ENCODE measurements around the gene CAMP. TPM values are rescaled to one million over a fixed set of nuclear protein-coding genes. Genes with fewer than 3 reads are reported as not detected.
A peak's percentile ranks its signal among the peaks of the same experiment; 100 is the strongest.

Gene CAMP
- total RNA-seq, 1 experiment from 2014 or later: not detected

- H3K27ac ChIP-seq (ENCODE audit: low read length): no peak overlapping the region
- peaks cover 12% of the 10 kb centered on the region for H3K4me1 ChIP-seq (ENCODE audit: insufficient read depth, low read length)
- no peaks in the 10 kb centered on the region for H3K79me2 ChIP-seq (ENCODE audit: low read length)
- H3K4me3 ChIP-seq (ENCODE audit: low read length): no peak overlapping the region
- H3K9me2 ChIP-seq (replicated peaks; ENCODE audit: low read length): no peaks in the 10 kb centered on the region
- ChIA-PET CTCF (no interaction called here), POLR2A (ENCODE audit: unreplicated experiment) (no interaction called here)
- no peak overlapping the region for H2AFZ ChIP-seq (ENCODE audit: low read length)
- no peaks in the 10 kb centered on the region for H4K20me1 ChIP-seq (ENCODE audit: low read length)
- intact Hi-C loops (cut with micrococcal nuclease): no loop called here
- no peak overlapping the region for H3K9ac ChIP-seq (ENCODE audit: low read length)
- no TSS peak for BruUV-seq (replicated peaks)
- DNase-seq (peak; percentile 34), ATAC-seq (peak; percentile 45)
- H3K4me2 ChIP-seq (ENCODE audit: low read length): no peak overlapping the region
- no peaks in the 10 kb centered on the region for H3F3A ChIP-seq (ENCODE audit: low read length, unreplicated experiment)
- TF ChIP-seq CTCF (conservative IDR thresholded peaks at IDR 0.05; ENCODE audit: low read depth, low read length): no peak
- TF ChIP-seq EZH2 (IDR thresholded peaks at IDR 0.05; ENCODE audit: low read length, unreplicated experiment): no peak
- no peak for TF ChIP-seq EZH2phosphoT487 (IDR thresholded peaks at IDR 0.05; ENCODE audit: borderline replicate concordance, low read length)
- no peaks in the 10 kb centered on the region for H3K36me3 ChIP-seq (ENCODE audit: low read depth, low read length)
- no peaks in the 10 kb centered on the region for H3K27me3 ChIP-seq (ENCODE audit: low read length)
- H3K9me3 ChIP-seq (ENCODE audit: low read length): no peaks in the 10 kb centered on the region
These were observed 3.8 kb upstream of the CAMP start for GRCh38 chr3:48219543-48219942.

GRCh38 chr3:48220746-48221145, 2.5 kb upstream of the CAMP start:
- H3K9me2 ChIP-seq (replicated peaks; ENCODE audit: low read length): no peaks in the 10 kb centered on the region
- POLR2A ChIA-PET (ENCODE audit: unreplicated experiment): interaction anchor here (0.7 kb wide), 1 partner anchor 52 kb away, joined by 6 read pairs; no protein-coding TSS in a partner anchor
- intact Hi-C loops (cut with micrococcal nuclease): no loop called here
- no peak for TF ChIP-seq EZH2 (IDR thresholded peaks at IDR 0.05; ENCODE audit: low read length, unreplicated experiment)
- no peak for TF ChIP-seq CTCF (conservative IDR thresholded peaks at IDR 0.05; ENCODE audit: low read depth, low read length)
- H3K36me3 ChIP-seq (ENCODE audit: low read depth, low read length): no peaks in the 10 kb centered on the region
- H3K4me2 ChIP-seq (ENCODE audit: low read length): no peak overlapping the region
- no peaks in the 10 kb centered on the region for H3F3A ChIP-seq (ENCODE audit: low read length, unreplicated experiment)
- no peak overlapping the region for H3K4me3 ChIP-seq (ENCODE audit: low read length)
- no peak overlapping the region for H2AFZ ChIP-seq (ENCODE audit: low read length)
- no TSS peak for BruUV-seq (replicated peaks)
- no peaks in the 10 kb centered on the region for H3K79me2 ChIP-seq (ENCODE audit: low read length)
- no peaks in the 10 kb centered on the region for H4K20me1 ChIP-seq (ENCODE audit: low read length)
- H3K9me3 ChIP-seq (ENCODE audit: low read length): no peaks in the 10 kb centered on the region
- no peak for DNase-seq
- H3K27me3 ChIP-seq (ENCODE audit: low read length): no peaks in the 10 kb centered on the region
- H3K4me1 ChIP-seq (ENCODE audit: insufficient read depth, low read length): peaks cover 12% of the 10 kb centered on the region
- CTCF ChIA-PET: no interaction called here
- ATAC-seq: no peak
- no peak overlapping the region for H3K9ac ChIP-seq (ENCODE audit: low read length)
- no peak overlapping the region for H3K27ac ChIP-seq (ENCODE audit: low read length)

- intact Hi-C loops (cut with micrococcal nuclease): no loop called here
- POLR2A ChIA-PET (ENCODE audit: unreplicated experiment): no interaction called here
- Histone ChIP-seq H3K27me3 (ENCODE audit: low read length) (no peaks in the 10 kb centered on the region), H3K9me2 (replicated peaks; ENCODE audit: low read length) (no peaks in the 10 kb centered on the region), H3K4me1 (ENCODE audit: insufficient read depth, low read length) (peaks cover 12% of the 10 kb centered on the region), H3K9me3 (ENCODE audit: low read length) (no peaks in the 10 kb centered on the region), H3F3A (ENCODE audit: low read length, unreplicated experiment) (no peaks in the 10 kb centered on the region), H2AFZ (ENCODE audit: low read length) (no peak overlapping the region), H3K4me3 (ENCODE audit: low read length) (no peak overlapping the region), H3K4me2 (ENCODE audit: low read length) (no peak overlapping the region), H3K36me3 (ENCODE audit: low read depth, low read length) (no peaks in the 10 kb centered on the region), H4K20me1 (ENCODE audit: low read length) (no peaks in the 10 kb centered on the region), H3K9ac (ENCODE audit: low read length) (no peak overlapping the region), H3K27ac (ENCODE audit: low read length) (no peak overlapping the region), H3K79me2 (ENCODE audit: low read length) (no peaks in the 10 kb centered on the region)
- no peak for TF ChIP-seq EZH2phosphoT487 (IDR thresholded peaks at IDR 0.05; ENCODE audit: borderline replicate concordance, low read length)
- CTCF ChIA-PET: interaction anchor here (2.0 kb wide), 1 partner anchor 210 kb away, joined by 7 read pairs; no protein-coding TSS in a partner anchor
- DNase-seq (no peak), ATAC-seq (no peak)
- no TSS peak for BruUV-seq (replicated peaks)
These were observed 2.3 kb downstream of the CAMP start for GRCh38 chr3:48225587-48225986.

All from PC-3 (cell line).